ENCODE results near the gene IPCEF1.
"Not testable (repeated sequence)": the region's sequence is repeated elsewhere in the genome, so short reads cannot be mapped to it uniquely, and the experiment has no call there.

The IPCEF1 gene

GRCh38 chr6:154243793-154244750, 112.5 kb downstream of the IPCEF1 start:
- DNase-seq: no peak

DNA sequence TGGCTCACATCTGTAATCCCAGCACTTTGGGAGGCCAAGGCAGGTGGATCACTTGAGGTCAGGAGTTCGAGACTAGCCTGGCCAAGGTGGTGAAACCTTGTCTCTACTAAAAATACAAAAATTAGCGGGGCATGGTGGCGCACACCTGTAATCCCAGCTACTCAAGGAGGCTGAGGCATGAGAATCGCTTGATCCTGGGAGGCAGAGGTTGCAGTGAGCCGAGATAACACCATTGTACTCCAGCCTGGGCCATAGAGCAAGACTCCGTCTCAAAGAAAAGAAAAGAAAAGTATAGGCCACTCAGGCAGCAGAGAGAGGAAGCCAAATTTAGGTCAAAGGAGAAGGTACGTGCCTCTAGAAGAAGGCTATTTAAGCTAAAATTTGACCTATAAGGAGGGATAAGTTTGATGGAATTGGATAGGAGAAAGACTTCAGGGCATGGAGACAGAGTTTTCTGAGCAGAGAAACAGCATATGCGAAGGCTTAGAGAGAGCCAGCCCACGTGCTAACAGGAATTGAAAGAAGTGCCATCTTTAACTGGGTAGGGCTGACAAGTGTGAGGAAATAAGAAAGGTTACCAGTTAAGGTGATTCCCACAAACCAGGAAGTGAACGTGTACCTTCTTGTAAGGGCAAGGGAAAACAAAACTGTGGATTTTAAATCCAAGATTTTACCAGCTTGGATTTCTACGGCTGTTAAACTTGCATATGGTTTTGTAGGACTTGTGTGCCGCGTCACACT, 113.8 kb downstream of the IPCEF1 start:
- no peak for DNase-seq

DNA sequence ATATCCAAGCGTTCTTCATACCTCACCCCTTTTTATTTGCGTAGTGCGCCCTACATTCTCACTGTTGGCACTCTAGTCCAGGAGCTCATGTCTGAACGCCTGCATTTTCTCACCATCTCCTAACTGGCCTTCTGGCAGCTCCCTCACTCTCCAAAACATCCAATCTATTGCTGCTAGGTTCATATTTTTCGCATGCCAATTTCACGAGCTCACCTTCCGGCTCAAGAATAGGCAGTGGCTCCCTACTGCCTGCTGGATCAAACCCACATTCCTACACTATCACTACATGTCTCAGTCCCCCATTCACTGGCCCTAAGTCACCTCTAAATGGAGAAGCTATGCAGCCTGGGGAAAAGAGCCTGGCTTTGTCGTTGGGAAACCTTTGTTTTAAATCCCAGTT, 115.0 kb downstream of the IPCEF1 start:
- no peak for DNase-seq

- DNase-seq: not testable (repeated sequence)
Measured at GRCh38 chr6:154241061-154241460, 115.5 kb downstream of the IPCEF1 start.

DNA sequence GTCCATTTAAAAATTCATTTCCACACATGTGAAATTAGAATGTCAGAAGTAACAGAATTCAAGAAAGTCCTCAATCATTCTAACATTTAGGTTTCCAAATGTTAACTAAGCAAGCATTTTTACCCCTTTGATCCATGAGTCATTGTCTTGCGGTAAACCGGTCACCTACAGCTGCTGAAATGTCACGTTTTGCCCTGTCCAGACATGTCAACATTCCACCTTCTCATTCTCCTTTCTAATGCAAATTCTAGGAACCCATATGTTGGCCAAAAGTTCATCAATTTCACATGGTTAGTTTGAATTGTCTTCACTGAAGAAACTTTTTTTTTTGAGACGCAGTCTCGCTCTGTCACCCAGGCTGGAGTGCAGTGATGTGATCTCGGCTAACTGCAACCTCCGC, 117.2 kb downstream of the IPCEF1 start:
- DNase-seq: no peak

DNA sequence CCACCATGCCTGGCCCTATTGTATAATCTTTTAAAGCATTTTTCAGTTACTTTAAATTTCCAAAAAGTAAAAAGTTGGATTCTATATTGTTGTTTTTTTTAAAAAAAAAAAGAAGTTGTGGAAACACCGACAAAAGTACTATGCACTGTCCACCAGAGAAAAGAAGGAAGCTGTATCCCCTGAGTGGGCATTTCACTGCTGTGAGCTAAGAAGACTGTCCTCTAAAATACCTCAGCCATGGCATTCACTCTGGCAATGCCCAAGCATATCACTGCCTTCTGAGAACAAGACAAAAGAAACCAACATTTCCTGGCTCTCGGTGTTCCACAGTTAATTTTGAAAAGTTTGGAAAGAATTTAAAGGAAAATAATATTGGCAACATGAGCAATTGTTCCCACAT, 117.8 kb downstream of the IPCEF1 start:
- DNase-seq: no peak

GRCh38 chr6:154236646-154237301, 119.8 kb downstream of the IPCEF1 start:
- no peak for DNase-seq

- DNase-seq: no peak
Measured at GRCh38 chr6:154234019-154234772, 122.4 kb downstream of the IPCEF1 start.

GRCh38 chr6:154233383-154233782, 123.2 kb downstream of the IPCEF1 start:
- no peak for DNase-seq

DNA sequence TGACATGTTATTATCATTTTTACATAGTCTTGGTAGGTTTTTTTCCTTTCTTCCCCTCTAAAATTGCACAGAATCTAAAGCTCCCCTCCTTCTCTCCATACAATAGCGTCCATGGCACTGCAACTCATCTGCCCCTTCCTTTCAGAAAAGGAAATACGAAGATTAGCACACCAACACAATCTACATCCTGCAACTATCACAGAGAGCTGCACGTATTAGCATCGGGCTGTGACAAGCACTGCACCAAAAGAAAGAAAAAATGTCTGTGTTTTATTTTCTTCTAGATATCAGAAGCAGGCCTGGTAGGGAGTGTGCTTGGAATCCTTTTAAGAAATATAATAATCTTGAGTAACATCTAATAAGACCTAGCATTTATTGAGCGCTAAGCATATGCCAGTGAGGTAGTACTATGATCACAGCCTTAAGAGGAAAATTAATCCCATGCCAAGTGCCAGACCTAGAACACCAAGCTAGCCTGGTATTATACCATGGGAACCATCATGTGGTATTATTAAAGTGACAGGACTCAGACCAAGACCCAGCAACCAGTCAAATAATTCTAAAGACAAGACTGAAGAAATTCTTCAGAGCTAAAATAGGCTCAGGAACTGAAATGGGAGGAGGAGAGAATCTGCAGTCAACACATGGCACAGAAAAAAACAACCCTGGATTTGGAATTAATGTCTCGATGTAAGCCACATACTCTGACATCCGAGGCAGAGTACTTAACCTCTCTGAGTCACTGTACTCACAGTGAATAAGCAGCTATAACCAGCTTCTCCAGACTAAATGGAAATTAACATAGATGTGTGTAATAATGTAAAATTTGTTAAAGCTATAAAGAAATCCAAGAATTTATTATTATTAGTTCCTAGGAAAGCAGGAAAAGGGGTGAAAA, 124.3 kb downstream of the IPCEF1 start:
- no peak for DNase-seq

DNA sequence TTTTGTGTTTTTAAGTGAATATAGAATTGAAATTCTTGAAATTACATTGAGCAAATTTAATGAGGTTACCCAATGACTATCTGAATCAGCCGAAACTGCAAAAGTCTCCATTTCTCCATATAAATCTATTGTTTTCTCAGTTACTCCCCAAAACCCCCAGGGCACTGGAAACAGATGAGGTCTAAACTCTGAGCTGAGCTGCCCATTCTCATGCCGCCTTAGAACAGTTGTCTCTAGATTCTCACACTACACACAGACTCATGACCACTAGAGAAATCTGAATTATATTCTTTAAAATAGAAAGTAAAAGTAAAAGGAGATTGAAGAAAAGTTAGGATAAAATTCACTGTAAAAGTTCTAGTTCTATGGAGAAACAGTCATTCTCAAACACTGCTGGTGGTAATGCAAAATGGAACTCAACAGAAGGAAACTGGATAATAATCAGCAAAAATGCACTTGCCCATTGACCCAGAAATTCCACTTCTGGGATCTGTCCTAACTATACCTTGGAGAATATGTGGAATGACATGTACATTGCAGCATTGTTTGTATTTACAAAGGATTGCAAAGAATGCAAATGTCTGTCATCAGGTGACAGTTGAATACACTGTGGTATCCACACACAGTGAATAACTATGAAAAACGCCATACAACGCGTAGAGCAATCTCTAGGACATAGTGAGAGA, 125.5 kb downstream of the IPCEF1 start:
- DNase-seq: no peak

GRCh38 chr6:154230393-154230792, 126.2 kb downstream of the IPCEF1 start:
- no peak for DNase-seq

GRCh38 chr6:154229786-154230185, 126.8 kb downstream of the IPCEF1 start:
- DNase-seq: no peak

DNA sequence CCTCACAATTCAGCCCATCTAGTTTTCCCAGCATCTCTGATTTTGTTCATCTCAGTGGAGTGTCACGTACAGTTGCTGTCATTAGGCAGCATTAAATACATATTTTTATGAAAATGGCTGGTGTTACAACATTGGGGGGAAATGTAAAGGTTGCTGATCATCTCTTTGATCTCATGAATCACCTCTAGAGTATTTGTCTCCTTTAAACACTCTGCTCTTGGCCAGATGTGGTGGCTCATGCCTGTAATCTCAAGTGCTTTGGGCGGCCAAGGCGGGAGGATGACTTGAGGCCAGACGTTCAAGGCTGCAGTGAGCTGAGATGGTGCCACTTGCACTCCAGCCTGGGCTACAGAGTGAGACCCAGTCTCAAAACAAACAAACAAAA, 128.1 kb downstream of the IPCEF1 start:
- DNase-seq: no peak

DNA sequence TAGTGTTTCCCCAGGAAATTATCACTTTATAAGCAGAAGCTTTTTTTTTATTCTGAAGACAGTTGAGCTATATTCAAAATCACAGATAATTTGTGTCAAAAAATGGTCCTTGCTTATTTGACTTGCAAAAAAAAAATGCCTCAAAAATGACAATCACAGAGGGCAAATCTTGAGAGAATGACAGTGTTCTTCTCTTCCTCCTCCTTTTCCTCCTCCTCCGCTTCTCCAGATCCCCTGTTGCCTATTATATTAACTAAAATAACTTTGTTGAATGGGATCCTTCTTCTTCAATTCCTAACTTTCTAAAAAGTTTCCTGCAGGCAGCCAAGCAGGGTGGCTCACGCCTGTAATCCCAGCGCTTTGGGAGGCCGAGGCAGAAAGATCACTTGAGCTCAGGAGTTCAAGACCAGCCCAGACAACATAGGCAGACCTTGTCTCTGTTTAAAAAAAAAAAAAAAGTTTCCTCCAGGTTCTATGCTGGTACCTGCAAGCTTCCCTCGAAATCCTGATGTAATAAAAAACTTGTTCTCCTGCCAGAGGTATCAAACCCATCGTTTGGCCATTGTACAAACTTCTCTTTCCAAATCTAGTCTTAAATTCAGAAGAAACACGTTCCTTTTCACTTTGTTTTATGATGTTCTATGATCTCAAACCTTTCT, 128.6 kb downstream of the IPCEF1 start:
- no peak for DNase-seq

DNA sequence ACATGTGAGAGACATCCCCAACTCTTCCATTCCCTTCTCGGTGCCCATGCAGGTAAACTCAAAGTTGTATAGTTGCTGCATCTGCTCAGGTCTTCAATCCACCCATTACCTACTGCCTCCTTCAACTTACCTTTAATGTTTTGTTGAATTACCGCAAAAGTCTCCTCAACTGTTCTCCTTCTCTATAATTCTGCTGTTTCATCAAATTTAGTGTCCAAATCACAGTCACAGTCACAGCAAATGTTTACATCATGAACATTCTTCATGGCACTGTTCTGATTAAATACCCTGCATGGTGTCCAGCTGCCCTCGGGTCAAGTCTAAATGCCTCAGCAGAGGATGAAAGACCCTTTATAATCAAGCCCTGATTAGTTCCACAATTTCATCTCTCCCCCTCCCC, 130.1 kb downstream of the IPCEF1 start:
- DNase-seq: no peak

- no peak for DNase-seq
Measured at GRCh38 chr6:154223296-154223695, 133.3 kb downstream of the IPCEF1 start.

DNA sequence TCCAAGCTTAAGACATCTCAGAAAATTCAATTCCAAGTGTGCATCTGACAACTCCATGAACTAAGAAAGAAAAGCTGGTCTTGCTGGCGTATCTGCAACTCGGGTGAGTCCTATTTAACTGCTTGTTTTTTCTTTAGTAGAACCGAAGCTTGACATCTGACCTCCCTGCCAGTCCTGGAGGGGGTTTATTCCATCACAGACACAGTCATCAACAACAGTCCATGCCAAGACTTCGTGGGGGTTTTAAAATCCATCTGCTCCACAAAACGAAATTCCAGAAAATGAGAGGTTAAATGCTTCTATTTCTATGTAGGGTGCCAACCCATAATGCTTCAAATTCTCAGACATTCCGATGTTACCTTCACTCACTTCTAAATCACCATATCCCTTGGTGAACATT, 133.9 kb downstream of the IPCEF1 start:
- no peak for DNase-seq

- DNase-seq: no peak
Measured at GRCh38 chr6:154219250-154219649, 137.4 kb downstream of the IPCEF1 start.

GRCh38 chr6:154218787-154219186, 137.8 kb downstream of the IPCEF1 start:
- no peak for DNase-seq

DNA sequence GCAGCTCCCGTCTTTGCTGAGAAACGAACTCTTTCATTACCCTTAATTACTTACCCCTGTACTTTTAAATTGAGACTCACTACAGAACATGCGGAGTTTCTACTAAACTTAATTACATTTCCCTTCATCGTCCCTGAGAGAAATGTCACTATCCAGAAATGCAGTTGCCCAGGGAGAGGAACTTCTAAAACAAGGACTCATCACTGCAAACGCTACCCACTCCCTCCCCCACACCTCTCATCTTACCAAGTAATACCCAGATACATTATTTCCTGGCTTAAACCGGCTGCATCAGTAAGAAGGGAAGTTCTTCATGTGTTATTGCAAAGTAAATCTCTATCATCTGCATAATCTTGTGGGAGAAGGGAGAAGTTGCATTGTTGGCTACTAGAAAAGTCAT, 138.3 kb downstream of the IPCEF1 start:
- no peak for DNase-seq

Data from amniotic stem cell (primary cell).